OCI-LY3 (cell line): ENCODE measurements around the gene PHAF1.

Source experiments
- CTCF ChIP-seq: fragments of 200-600, 300-600 bp; sonication (generic); IDR thresholded peaks from 2 replicates; pipeline ENCODE4 v1.5.1; 2014; ENCODE audit warnings: antibody characterized with exemption, low read length, low read depth
- EZH2phosphoT487 ChIP-seq: fragments of 200-600 bp; shearing (Covaris generic); IDR thresholded peaks from 2 replicates; pipeline ENCODE4 v1.6.1; 2018; ENCODE audit warnings: antibody characterized with exemption, mixed run types, low read depth

GRCh38 chr16:67186550-67186950 is 76.8 kb downstream of the PHAF1 start:
- TF ChIP-seq CTCF (no peak), EZH2phosphoT487 (no peak)
